ENCODE measurements around the gene RNF39.
"Not testable (repeated sequence)": the region's sequence is repeated elsewhere in the genome, so short reads cannot be mapped to it uniquely, and the experiment has no call there.

The RNF39 gene

GRCh38 chr6:30075094-30075789 lies at the start of gene RNF39:
TSS of gene RNF39 (minus strand) at chr6:30075769. CDS start at chr6:30075585, 184 bp downstream.
- Histone ChIP-seq H3K27me3 (ENCODE audit: insufficient read depth, low read length) (peaks cover 67% of the 10 kb centered on the region), H3K4me1 (ENCODE audit: insufficient read depth, low read length) (peaks cover 10% of the 10 kb centered on the region), H3K9me3 (ENCODE audit: low read length) (no peaks in the 10 kb centered on the region), H2AFZ (ENCODE audit: low read depth, low read length) (peak within 1 kb of the TSS; percentile 51), H3K4me3 (ENCODE audit: low read length) (peak within 1 kb of the TSS; percentile 18), H3K36me3 (ENCODE audit: insufficient read depth, low read length) (no peaks in the 10 kb centered on the region)

- no peaks in the 10 kb centered on the region for H3K9me3 ChIP-seq (ENCODE audit: low read length)
- H2AFZ ChIP-seq (ENCODE audit: low read depth, low read length) = no peak overlapping the region
- H3K4me3 ChIP-seq (ENCODE audit: low read length) = no peak overlapping the region
- peaks cover 38% of the 10 kb centered on the region for H3K27me3 ChIP-seq (ENCODE audit: insufficient read depth, low read length)
- no peaks in the 10 kb centered on the region for H3K36me3 ChIP-seq (ENCODE audit: insufficient read depth, low read length)
- H3K4me1 ChIP-seq (ENCODE audit: insufficient read depth, low read length) = no peaks in the 10 kb centered on the region
These were observed 46.9 kb upstream of the RNF39 start for GRCh38 chr6:30122515-30122914.

GRCh38 chr6:30121446-30122366 lies 46.1 kb upstream of the RNF39 start:
- H3K4me1 ChIP-seq (ENCODE audit: insufficient read depth, low read length) = no peaks in the 10 kb centered on the region
- H3K9me3 ChIP-seq (ENCODE audit: low read length) = no peaks in the 10 kb centered on the region
- H3K4me3 ChIP-seq (ENCODE audit: low read length) = no peak overlapping the region
- peaks cover 30% of the 10 kb centered on the region for H3K27me3 ChIP-seq (ENCODE audit: insufficient read depth, low read length)
- no peak overlapping the region for H2AFZ ChIP-seq (ENCODE audit: low read depth, low read length)
- H3K36me3 ChIP-seq (ENCODE audit: insufficient read depth, low read length) = no peaks in the 10 kb centered on the region

- H3K4me1 ChIP-seq (ENCODE audit: insufficient read depth, low read length); H2AFZ ChIP-seq (ENCODE audit: low read depth, low read length); H3K36me3 ChIP-seq (ENCODE audit: insufficient read depth, low read length); H3K27me3 ChIP-seq (ENCODE audit: insufficient read depth, low read length); H3K4me3 ChIP-seq (ENCODE audit: low read length); H3K9me3 ChIP-seq (ENCODE audit: low read length): not testable (repeated sequence)
These were observed 43.1 kb upstream of the RNF39 start for GRCh38 chr6:30118691-30119090.

- Histone ChIP-seq H3K36me3 (ENCODE audit: insufficient read depth, low read length) (no peaks in the 10 kb centered on the region), H3K4me3 (ENCODE audit: low read length) (no peak overlapping the region), H3K4me1 (ENCODE audit: insufficient read depth, low read length) (no peaks in the 10 kb centered on the region), H3K9me3 (ENCODE audit: low read length) (no peaks in the 10 kb centered on the region), H3K27me3 (ENCODE audit: insufficient read depth, low read length) (peaks cover 20% of the 10 kb centered on the region), H2AFZ (ENCODE audit: low read depth, low read length) (no peak overlapping the region)
These were observed 41.2 kb upstream of the RNF39 start for GRCh38 chr6:30116724-30117123.

GRCh38 chr6:30113841-30114240 lies 38.3 kb upstream of the RNF39 start:
- Histone ChIP-seq H3K4me3 (ENCODE audit: low read length) (no peak overlapping the region), H3K27me3 (ENCODE audit: insufficient read depth, low read length) (peaks cover 12% of the 10 kb centered on the region), H3K36me3 (ENCODE audit: insufficient read depth, low read length) (no peaks in the 10 kb centered on the region), H3K4me1 (ENCODE audit: insufficient read depth, low read length) (no peaks in the 10 kb centered on the region), H2AFZ (ENCODE audit: low read depth, low read length) (no peak overlapping the region), H3K9me3 (ENCODE audit: low read length) (no peaks in the 10 kb centered on the region)

- no peaks in the 10 kb centered on the region for H3K9me3 ChIP-seq (ENCODE audit: low read length)
- H3K4me1 ChIP-seq (ENCODE audit: insufficient read depth, low read length) = no peaks in the 10 kb centered on the region
- no peak within 1 kb of the TSS for H2AFZ ChIP-seq (ENCODE audit: low read depth, low read length)
- peaks cover 15% of the 10 kb centered on the region for H3K27me3 ChIP-seq (ENCODE audit: insufficient read depth, low read length)
- no peak within 1 kb of the TSS for H3K4me3 ChIP-seq (ENCODE audit: low read length)
- H3K36me3 ChIP-seq (ENCODE audit: insufficient read depth, low read length) = no peaks in the 10 kb centered on the region
These were observed 37.6 kb upstream of the RNF39 start, which contains the start of gene TRIM31 for GRCh38 chr6:30113003-30113759. TSS of gene TRIM31 (minus strand) at chr6:30113090. CDS start at chr6:30112805, 285 bp downstream.

GRCh38 chr6:30112402-30112994 lies 36.9 kb upstream of the RNF39 start:
- no peaks in the 10 kb centered on the region for H3K4me1 ChIP-seq (ENCODE audit: insufficient read depth, low read length)
- no peaks in the 10 kb centered on the region for H3K36me3 ChIP-seq (ENCODE audit: insufficient read depth, low read length)
- H3K27me3 ChIP-seq (ENCODE audit: insufficient read depth, low read length) = peaks cover 20% of the 10 kb centered on the region
- H3K9me3 ChIP-seq (ENCODE audit: low read length) = no peaks in the 10 kb centered on the region
- no peak overlapping the region for H2AFZ ChIP-seq (ENCODE audit: low read depth, low read length)
- no peak overlapping the region for H3K4me3 ChIP-seq (ENCODE audit: low read length)

GRCh38 chr6:30111266-30111856 lies 35.8 kb upstream of the RNF39 start:
- Histone ChIP-seq H3K27me3 (ENCODE audit: insufficient read depth, low read length) (peaks cover 20% of the 10 kb centered on the region), H3K9me3 (ENCODE audit: low read length) (no peaks in the 10 kb centered on the region), H3K4me1 (ENCODE audit: insufficient read depth, low read length) (no peaks in the 10 kb centered on the region), H3K4me3 (ENCODE audit: low read length) (no peak overlapping the region), H2AFZ (ENCODE audit: low read depth, low read length) (no peak overlapping the region), H3K36me3 (ENCODE audit: insufficient read depth, low read length) (no peaks in the 10 kb centered on the region)

GRCh38 chr6:30104661-30105060 lies 29.1 kb upstream of the RNF39 start:
- Histone ChIP-seq H3K4me3 (ENCODE audit: low read length) (no peak overlapping the region), H3K4me1 (ENCODE audit: insufficient read depth, low read length) (peaks cover 9% of the 10 kb centered on the region), H3K9me3 (ENCODE audit: low read length) (no peaks in the 10 kb centered on the region), H3K27me3 (ENCODE audit: insufficient read depth, low read length) (peaks cover 66% of the 10 kb centered on the region), H3K36me3 (ENCODE audit: insufficient read depth, low read length) (no peaks in the 10 kb centered on the region), H2AFZ (ENCODE audit: low read depth, low read length) (no peak overlapping the region)

- Histone ChIP-seq H2AFZ (ENCODE audit: low read depth, low read length) (no peak overlapping the region), H3K27me3 (ENCODE audit: insufficient read depth, low read length) (peaks cover 73% of the 10 kb centered on the region), H3K4me1 (ENCODE audit: insufficient read depth, low read length) (peaks cover 9% of the 10 kb centered on the region), H3K4me3 (ENCODE audit: low read length) (no peak overlapping the region), H3K36me3 (ENCODE audit: insufficient read depth, low read length) (no peaks in the 10 kb centered on the region), H3K9me3 (ENCODE audit: low read length) (no peaks in the 10 kb centered on the region)
These were observed 28.3 kb upstream of the RNF39 start for GRCh38 chr6:30103872-30104179.

GRCh38 chr6:30102970-30103871 lies 27.7 kb upstream of the RNF39 start:
- Histone ChIP-seq H3K27me3 (ENCODE audit: insufficient read depth, low read length) (peaks cover 76% of the 10 kb centered on the region), H3K36me3 (ENCODE audit: insufficient read depth, low read length) (no peaks in the 10 kb centered on the region), H2AFZ (ENCODE audit: low read depth, low read length) (peak overlapping the region; percentile 39), H3K4me3 (ENCODE audit: low read length) (peak overlapping the region; percentile 27), H3K4me1 (ENCODE audit: insufficient read depth, low read length) (peaks cover 9% of the 10 kb centered on the region), H3K9me3 (ENCODE audit: low read length) (no peaks in the 10 kb centered on the region)
